Measurements from ENCODE around the gene TAF12.
"Not testable (repeated sequence)": the region's sequence is repeated elsewhere in the genome, so short reads cannot be mapped to it uniquely, and the experiment has no call there.

The TAF12 gene

DNA sequence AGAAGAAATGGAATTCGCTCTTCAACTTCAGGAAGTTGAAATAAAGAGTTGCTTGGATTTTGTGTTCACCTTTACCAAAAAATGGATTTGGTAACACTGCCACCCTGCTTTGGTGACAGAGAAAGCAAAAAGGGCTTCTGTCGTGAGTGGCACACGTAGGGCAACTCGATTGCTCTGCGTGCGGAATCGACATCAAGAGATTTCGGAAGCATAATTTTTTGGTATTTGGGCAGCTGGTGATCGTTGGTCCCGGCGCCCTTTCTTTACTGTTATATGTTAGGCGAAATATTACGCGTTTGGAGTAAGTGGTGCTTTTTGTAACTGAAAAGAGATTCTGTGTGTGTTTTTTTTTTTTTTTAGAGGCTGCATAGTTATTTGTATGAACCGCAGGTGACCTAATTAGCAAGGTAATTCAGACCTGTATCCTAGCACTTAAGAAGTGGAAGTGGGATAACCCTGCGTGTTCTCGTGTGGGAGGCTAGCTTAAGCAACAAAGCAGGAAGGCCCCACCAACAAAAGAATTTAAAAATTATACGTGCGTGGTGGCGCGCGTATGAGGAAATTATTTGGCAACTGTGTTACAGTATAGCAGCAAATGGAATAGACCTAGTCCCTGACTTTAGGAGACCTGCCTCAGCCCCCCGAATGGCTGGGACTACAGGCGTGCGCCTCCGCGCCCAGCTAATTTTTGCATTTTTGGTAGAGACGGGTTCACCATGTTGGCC is 5.8 kb upstream of the TAF12 start, which contains the start of gene RNU11:
RNU11 (plus strand) TSS at position 127 of the 725 bp plus-strand sequence.
- Histone ChIP-seq H3K9ac (no peak within 1 kb of the TSS), H3K4me1 (peaks cover 7% of the 10 kb centered on the region), H3K27me3 (ENCODE audit: control insufficient read depth, insufficient read depth, low read length) (no peaks in the 10 kb centered on the region), H2AFZ (peak within 1 kb of the TSS; percentile 67), H3K9me3 (ENCODE audit: control insufficient read depth, low read length) (no peaks in the 10 kb centered on the region), H3K36me3 (ENCODE audit: control insufficient read depth, insufficient read depth, low read length) (no peaks in the 10 kb centered on the region), H3K4me2 (ENCODE audit: low read length) (peak within 1 kb of the TSS; percentile 73), H3K79me2 (no peaks in the 10 kb centered on the region), H3K27ac (peak within 1 kb of the TSS; percentile 99), H3K4me3 (ENCODE audit: low read depth, low read length) (peak within 1 kb of the TSS; percentile 68)
- TF ChIP-seq, protein P1, sequence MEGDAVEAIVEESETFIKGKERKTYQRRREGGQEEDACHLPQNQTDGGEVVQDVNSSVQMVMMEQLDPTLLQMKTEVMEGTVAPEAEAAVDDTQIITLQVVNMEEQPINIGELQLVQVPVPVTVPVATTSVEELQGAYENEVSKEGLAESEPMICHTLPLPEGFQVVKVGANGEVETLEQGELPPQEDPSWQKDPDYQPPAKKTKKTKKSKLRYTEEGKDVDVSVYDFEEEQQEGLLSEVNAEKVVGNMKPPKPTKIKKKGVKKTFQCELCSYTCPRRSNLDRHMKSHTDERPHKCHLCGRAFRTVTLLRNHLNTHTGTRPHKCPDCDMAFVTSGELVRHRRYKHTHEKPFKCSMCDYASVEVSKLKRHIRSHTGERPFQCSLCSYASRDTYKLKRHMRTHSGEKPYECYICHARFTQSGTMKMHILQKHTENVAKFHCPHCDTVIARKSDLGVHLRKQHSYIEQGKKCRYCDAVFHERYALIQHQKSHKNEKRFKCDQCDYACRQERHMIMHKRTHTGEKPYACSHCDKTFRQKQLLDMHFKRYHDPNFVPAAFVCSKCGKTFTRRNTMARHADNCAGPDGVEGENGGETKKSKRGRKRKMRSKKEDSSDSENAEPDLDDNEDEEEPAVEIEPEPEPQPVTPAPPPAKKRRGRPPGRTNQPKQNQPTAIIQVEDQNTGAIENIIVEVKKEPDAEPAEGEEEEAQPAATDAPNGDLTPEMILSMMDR (IDR thresholded peaks at IDR 0.05), result no peak

DNA sequence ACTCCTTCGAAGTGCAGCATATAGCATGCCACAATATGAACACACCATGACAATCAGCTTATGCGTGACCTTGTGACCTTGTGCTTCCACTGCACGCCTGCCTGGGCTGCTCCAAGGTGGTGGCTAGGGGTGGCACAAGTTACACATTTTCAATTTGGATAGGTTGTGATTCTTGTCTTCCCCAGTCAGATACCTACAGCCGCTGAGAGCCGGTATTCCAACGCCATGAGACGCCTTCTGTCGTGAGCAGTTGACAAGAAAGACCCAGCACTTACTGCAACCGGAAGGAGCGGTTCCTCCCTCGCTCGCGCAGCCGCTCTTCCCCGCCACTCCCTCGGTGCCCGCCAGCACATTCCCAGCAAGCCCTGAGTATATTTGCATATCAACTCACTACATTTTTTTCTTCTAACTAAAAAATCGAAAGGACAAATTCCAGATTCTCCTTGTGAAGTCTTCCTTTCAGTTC is 5.2 kb upstream of the TAF12 start:
- TF ChIP-seq, protein P1 (IDR thresholded peaks at IDR 0.05), result no peak
- no peak overlapping the region for H3K9ac ChIP-seq
- no peaks in the 10 kb centered on the region for H3K9me3 ChIP-seq (ENCODE audit: control insufficient read depth, low read length)
- H3K79me2 ChIP-seq, result no peaks in the 10 kb centered on the region
- peak overlapping the region; percentile 99 for H3K27ac ChIP-seq
- H3K36me3 ChIP-seq (ENCODE audit: control insufficient read depth, insufficient read depth, low read length), result no peaks in the 10 kb centered on the region
- H3K27me3 ChIP-seq (ENCODE audit: control insufficient read depth, insufficient read depth, low read length), result no peaks in the 10 kb centered on the region
- H2AFZ ChIP-seq, result peak overlapping the region; percentile 67
- peak overlapping the region; percentile 68 for H3K4me3 ChIP-seq (ENCODE audit: low read depth, low read length)
- peak overlapping the region; percentile 73 for H3K4me2 ChIP-seq (ENCODE audit: low read length)
- peaks cover 9% of the 10 kb centered on the region for H3K4me1 ChIP-seq

DNA sequence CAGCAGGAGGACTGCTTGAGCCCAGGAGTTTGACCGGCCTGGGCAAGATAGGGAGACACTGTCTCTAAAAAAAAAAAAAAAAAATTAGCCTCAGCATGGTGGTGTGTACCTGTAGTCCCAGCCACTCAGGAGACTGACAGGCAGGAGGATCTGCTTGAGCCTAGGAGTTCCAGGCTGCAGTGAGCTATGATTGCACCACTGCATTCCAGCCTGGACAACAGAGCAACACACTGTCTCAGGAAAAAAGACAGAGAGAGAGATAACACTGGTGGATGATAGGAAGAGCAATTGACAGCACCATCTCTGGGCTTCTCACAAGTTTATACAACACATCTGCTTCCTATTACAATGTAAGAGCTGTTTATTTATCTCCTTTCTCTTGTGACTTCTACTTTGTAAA is 3.2 kb upstream of the TAF12 start:
- no peaks in the 10 kb centered on the region for H3K9me3 ChIP-seq (ENCODE audit: control insufficient read depth, low read length)
- no peak overlapping the region for H3K4me2 ChIP-seq (ENCODE audit: low read length)
- H3K27me3 ChIP-seq (ENCODE audit: control insufficient read depth, insufficient read depth, low read length), result no peaks in the 10 kb centered on the region
- no peaks in the 10 kb centered on the region for H3K79me2 ChIP-seq
- H3K27ac ChIP-seq, result no peak overlapping the region
- H2AFZ ChIP-seq, result no peak overlapping the region
- no peak overlapping the region for H3K4me3 ChIP-seq (ENCODE audit: low read depth, low read length)
- TF ChIP-seq, protein P1 (IDR thresholded peaks at IDR 0.05), result no peak
- peaks cover 9% of the 10 kb centered on the region for H3K4me1 ChIP-seq
- H3K36me3 ChIP-seq (ENCODE audit: control insufficient read depth, insufficient read depth, low read length), result no peaks in the 10 kb centered on the region
- no peak overlapping the region for H3K9ac ChIP-seq

DNA sequence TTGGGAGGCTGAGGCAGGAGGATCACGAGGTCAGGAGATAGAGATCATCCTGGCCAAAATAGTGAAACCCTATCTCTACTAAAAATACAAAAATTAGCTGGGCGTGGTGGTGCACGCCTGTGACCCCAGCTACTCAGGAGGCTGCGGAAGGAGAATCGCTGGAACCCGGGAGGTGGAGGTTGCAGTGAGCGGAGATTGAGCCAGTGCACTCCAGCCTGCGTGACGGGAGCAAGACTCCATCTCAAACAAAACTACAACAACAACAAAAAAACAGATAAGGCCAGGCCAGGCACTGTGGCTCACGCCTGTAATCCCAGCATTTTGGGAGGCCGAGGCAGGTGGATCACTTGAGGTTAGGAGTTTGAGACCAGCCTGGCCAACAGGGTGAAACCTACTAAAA is 2.5 kb upstream of the TAF12 start:
- not testable (repeated sequence) for H3K27me3 ChIP-seq (ENCODE audit: control insufficient read depth, insufficient read depth, low read length); H3K4me2 ChIP-seq (ENCODE audit: low read length); H3K9me3 ChIP-seq (ENCODE audit: control insufficient read depth, low read length); H3K9ac ChIP-seq; H3K4me3 ChIP-seq (ENCODE audit: low read depth, low read length); H3K27ac ChIP-seq; H3K4me1 ChIP-seq; H2AFZ ChIP-seq; H3K36me3 ChIP-seq (ENCODE audit: control insufficient read depth, insufficient read depth, low read length); H3K79me2 ChIP-seq

DNA sequence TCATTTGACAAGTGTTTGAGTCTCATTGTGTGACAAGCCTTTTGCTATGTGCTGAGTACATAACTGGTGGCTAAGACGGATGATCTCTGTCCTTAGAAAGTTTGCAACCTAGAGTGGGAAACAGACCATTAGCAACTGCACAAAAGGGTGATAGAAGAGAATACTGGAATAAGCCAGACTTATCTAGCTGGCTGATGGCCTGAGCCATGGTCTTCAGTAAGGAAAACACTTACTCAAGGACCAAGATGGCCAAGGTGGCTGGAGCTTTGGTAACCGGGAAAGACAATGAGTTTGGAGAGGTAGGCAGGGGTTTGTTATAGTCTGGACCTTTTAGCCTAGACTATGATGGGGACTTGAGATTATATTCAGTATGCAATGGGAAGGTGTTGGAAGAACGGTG is 1.6 kb upstream of the TAF12 start:
- H2AFZ ChIP-seq, result no peak overlapping the region
- no peak overlapping the region for H3K4me3 ChIP-seq (ENCODE audit: low read depth, low read length)
- H3K4me2 ChIP-seq (ENCODE audit: low read length), result no peak overlapping the region
- no peak overlapping the region for H3K9ac ChIP-seq
- H3K79me2 ChIP-seq, result peaks cover 4% of the 10 kb centered on the region
- H3K9me3 ChIP-seq (ENCODE audit: control insufficient read depth, low read length), result no peaks in the 10 kb centered on the region
- no peaks in the 10 kb centered on the region for H3K36me3 ChIP-seq (ENCODE audit: control insufficient read depth, insufficient read depth, low read length)
- peaks cover 9% of the 10 kb centered on the region for H3K4me1 ChIP-seq
- no peaks in the 10 kb centered on the region for H3K27me3 ChIP-seq (ENCODE audit: control insufficient read depth, insufficient read depth, low read length)
- H3K27ac ChIP-seq, result no peak overlapping the region
- TF ChIP-seq, protein P1 (IDR thresholded peaks at IDR 0.05), result no peak
